HG03460 (cell line): Measurements from ENCODE around the gene PKIG.

Source experiments
- ATAC-seq: cut with Tn5 transposase; IDR thresholded peaks from one replicate; pipeline ENCODE4 v1.9.1; 2021; ENCODE audit not compliant: unreplicated experiment

PKIG gene

GRCh38 chr20:44656448-44656847 is 74.1 kb downstream of the PKIG start:
- no peak for ATAC-seq

GRCh38 chr20:44657875-44658274 is 75.5 kb downstream of the PKIG start:
- no peak for ATAC-seq

GRCh38 chr20:44658810-44659209 is 76.4 kb downstream of the PKIG start:
- no peak for ATAC-seq

- ATAC-seq: no peak
Measured at GRCh38 chr20:44659931-44660330, 77.6 kb downstream of the PKIG start.

GRCh38 chr20:44660581-44660980 is 78.2 kb downstream of the PKIG start:
- ATAC-seq: no peak

- ATAC-seq: no peak
Measured at GRCh38 chr20:44662261-44662660, 79.9 kb downstream of the PKIG start.

- no peak for ATAC-seq
Measured at GRCh38 chr20:44664131-44664530, 81.8 kb downstream of the PKIG start.

GRCh38 chr20:44666066-44666465 is 83.7 kb downstream of the PKIG start:
- no peak for ATAC-seq
